NB4 (cell line): ENCODE data around the gene FBXW8.

ENCODE experiments used
- MAX ChIP-seq: IDR thresholded peaks from 2 replicates; pipeline ENCODE4 v1.6.1; 2011; ENCODE audit warnings: low read depth, low read length
- MYC ChIP-seq: IDR thresholded peaks from 2 replicates; pipeline ENCODE4 v1.6.1; 2011; ENCODE audit warnings: low read depth, low read length
- POLR2A ChIP-seq: IDR thresholded peaks from 2 replicates; pipeline ENCODE4 v1.6.1; 2011; ENCODE audit warnings: mild to moderate bottlenecking; ENCODE audit not compliant: insufficient read length; ENCODE audit errors: extremely low read depth
- TF ChIP-seq, protein P1 (sequence below): IDR thresholded peaks from one replicate; pipeline ENCODE4 v1.5.1; 2012; ENCODE audit warnings: low read depth, low read length

GRCh38 chr12:117040496-117040895 lies 129.7 kb downstream of the FBXW8 start:
- TF ChIP-seq, protein P1, sequence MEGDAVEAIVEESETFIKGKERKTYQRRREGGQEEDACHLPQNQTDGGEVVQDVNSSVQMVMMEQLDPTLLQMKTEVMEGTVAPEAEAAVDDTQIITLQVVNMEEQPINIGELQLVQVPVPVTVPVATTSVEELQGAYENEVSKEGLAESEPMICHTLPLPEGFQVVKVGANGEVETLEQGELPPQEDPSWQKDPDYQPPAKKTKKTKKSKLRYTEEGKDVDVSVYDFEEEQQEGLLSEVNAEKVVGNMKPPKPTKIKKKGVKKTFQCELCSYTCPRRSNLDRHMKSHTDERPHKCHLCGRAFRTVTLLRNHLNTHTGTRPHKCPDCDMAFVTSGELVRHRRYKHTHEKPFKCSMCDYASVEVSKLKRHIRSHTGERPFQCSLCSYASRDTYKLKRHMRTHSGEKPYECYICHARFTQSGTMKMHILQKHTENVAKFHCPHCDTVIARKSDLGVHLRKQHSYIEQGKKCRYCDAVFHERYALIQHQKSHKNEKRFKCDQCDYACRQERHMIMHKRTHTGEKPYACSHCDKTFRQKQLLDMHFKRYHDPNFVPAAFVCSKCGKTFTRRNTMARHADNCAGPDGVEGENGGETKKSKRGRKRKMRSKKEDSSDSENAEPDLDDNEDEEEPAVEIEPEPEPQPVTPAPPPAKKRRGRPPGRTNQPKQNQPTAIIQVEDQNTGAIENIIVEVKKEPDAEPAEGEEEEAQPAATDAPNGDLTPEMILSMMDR: no peak
- TF ChIP-seq POLR2A (no peak), MAX (no peak), MYC (no peak)
